ENCODE measurements around the gene ATP2A1. TPM values are rescaled to one million over a fixed set of nuclear protein-coding genes. Genes with fewer than 3 reads are reported as not detected.
"Not testable (repeated sequence)": the region's sequence is repeated elsewhere in the genome, so short reads cannot be mapped to it uniquely, and the experiment has no call there.

Gene ATP2A1
- total RNA-seq, 4 donors from 2014 or later: 0.32 to 0.44 (median 0.37) TPM

DNA sequence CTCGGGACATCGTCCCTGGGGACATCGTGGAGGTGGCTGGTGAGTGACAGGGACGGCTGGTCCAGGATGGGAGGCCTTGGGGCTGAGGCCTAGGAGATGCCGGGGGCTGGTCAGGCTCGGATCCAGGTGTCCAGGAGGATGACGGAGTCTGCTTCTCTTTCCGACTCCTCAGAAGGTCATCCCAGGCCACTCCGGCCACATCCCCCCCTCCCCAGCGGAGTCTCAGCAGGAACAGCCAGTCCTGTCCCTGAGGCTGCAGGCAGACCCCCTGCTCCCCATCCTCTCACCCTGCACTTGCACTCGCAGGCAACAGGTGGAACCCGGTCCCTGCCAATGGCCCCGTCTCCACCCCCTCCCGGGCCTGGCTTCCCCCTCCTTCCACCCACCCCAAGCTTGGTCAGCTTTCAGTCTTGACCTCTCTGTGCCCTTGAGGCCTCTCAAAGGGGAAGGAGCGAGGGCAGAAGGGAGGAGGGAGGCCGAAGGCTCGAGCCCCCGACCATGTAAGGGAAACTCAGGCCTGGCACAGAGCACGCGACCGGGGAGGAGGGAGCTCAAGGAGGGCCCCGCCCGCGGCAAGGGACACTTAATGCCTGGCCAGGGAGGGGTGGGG, 4.4 kb downstream of the ATP2A1 start:
- no peak for ATAC-seq (ENCODE audit: low FRiP score)
- TF ChIP-seq, protein P1, sequence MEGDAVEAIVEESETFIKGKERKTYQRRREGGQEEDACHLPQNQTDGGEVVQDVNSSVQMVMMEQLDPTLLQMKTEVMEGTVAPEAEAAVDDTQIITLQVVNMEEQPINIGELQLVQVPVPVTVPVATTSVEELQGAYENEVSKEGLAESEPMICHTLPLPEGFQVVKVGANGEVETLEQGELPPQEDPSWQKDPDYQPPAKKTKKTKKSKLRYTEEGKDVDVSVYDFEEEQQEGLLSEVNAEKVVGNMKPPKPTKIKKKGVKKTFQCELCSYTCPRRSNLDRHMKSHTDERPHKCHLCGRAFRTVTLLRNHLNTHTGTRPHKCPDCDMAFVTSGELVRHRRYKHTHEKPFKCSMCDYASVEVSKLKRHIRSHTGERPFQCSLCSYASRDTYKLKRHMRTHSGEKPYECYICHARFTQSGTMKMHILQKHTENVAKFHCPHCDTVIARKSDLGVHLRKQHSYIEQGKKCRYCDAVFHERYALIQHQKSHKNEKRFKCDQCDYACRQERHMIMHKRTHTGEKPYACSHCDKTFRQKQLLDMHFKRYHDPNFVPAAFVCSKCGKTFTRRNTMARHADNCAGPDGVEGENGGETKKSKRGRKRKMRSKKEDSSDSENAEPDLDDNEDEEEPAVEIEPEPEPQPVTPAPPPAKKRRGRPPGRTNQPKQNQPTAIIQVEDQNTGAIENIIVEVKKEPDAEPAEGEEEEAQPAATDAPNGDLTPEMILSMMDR (IDR thresholded peaks at IDR 0.05): no peak
- no peak for DNase-seq (ENCODE audit: low spot score)

DNA sequence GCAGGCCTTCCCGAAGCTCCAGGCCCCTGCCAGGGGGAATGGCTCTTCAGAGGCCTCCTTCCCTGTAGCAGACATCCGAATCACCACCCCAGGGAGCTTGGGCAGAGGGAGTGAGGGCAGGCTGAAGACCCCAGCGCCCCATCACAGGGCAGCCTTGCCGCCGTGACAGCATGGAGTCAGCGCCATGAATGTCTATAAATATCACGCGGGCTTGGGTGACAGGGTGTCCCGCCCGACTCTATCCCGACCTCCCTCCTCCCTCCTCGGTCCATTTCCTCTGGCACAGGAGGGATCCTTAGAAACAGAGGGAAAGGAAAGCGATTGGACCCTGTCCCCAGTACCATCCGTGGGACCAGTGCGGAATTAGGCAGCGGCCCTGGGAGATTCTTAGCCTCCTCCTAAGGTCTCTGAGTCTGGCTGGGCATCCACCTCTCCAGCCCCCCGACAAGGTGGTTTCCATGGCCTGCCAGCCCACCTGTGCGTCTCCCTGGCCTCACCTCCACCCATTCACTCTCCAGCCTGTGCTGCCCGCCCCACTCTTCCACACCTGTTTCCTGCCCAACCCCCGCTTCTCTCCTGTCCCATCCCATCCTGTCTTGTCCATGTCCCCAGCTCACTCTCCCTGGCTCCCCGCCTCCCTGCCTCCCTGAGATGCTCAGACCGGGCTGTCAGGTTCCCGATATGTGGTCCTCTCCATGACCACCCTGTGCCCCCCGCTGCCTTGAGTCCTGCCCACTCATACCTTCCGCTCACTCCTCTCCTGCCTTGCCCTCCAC, 5.1 kb downstream of the ATP2A1 start:
- DNase-seq (ENCODE audit: low spot score) (no peak), ATAC-seq (ENCODE audit: low FRiP score) (no peak)
- TF ChIP-seq, protein P1 (IDR thresholded peaks at IDR 0.05): no peak

DNA sequence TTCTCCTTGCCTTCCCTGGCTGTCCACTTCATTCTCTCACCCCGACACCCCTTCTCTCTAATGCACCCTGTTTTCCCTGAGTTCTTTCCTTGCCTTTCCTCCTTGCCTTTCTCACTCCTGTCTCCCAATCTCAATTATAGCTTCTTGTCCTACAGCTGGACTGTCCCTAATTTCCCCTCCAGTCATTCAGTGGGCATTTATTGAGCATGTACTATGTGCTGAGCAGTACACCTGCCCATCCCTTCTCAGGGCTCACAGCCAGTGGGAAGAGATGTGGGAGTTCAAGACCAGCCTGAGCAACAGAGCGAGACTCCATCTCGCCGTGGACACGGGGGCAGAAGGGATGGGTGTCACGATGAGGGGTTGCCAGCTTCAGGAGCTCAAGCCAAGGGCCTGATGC, 5.8 kb downstream of the ATP2A1 start:
- TF ChIP-seq, protein P1 (IDR thresholded peaks at IDR 0.05): no peak
- DNase-seq (ENCODE audit: low spot score) (no peak), ATAC-seq (ENCODE audit: low FRiP score) (no peak)

DNA sequence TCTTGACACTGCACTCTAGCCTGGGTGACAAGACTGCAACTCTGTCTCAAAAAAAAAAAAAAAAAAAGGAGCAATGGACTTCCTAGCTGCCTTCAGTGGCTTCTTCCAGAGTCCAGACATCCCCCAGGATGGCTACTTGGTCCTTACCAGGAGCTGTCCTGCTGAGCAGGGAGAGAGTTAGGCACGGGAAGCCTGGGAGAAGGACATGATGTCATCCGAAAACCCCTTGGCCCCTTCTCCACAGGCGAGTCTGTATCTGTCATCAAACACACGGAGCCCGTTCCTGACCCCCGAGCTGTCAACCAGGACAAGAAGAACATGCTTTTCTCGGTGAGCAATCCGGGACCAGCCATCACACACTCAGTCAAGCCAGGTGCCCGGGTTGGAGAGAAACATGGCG, 8.7 kb downstream of the ATP2A1 start:
- ATAC-seq (ENCODE audit: low FRiP score) (no peak), DNase-seq (ENCODE audit: low spot score) (no peak)
- TF ChIP-seq, protein P1 (IDR thresholded peaks at IDR 0.05): no peak

DNA sequence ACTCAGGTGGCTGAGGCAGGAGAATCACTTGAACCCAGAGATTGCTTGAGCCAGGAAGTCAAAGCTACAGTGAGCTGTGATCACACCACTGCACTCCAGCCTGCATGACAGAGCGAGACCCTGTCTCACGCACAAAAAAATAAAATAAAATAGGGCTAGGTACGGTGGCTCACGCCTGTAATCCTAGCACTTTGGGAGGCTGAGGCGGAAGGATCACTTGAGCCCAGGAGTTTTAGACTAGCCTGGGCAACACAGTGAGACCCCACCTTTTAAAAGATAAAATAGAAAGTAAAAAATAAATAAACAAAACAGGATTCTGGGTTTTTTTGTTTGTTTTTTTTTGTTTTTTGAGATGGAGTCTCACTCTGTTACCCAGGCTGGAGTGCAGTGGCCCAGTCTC, 12.1 kb downstream of the ATP2A1 start:
- not testable (repeated sequence) for ATAC-seq (ENCODE audit: low FRiP score)

DNA sequence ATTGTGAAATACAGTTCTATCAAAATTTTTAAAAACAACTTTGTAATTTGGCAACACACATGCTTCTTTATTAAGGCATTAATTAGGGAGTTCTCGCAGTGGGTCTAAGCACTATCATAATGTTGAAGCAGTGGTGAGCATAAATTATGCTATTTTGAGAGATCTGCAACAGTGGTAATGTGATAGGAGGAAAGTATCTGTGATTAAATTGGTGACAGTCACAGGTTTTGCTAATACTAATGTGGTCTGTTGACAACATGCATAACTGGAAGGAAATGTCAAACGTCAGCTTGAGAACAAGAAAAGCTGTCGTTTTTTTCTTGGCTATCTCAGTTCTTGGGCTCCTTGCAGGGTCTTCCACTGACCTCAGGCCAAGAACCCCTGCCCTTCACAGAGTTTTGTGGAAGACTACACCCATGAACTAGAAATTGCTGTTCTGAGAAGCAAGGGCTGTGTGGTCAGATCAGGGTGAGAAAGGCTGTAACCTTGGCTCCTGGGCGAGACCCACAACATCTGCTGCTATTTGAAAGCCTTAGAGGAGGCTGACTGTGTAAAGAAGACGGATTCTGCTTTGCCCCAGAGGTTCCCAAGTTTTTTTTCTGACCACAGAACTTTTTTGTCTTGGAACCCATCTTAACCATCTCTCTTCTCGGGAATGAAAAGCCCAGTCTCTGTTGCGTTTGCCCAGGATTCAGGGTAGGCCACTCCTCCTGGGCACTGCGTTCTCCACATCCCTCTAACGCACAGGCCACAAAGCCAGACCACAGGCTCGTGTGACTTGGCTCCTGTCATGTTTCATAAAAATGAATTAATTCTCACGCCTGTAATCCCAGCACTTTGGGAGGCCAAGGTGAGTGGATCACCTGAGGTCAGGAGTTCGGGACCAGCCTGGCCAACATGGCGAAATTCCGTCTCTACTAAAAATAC, 13.9 kb downstream of the ATP2A1 start:
- TF ChIP-seq, protein P1 (IDR thresholded peaks at IDR 0.05): no peak
- DNase-seq (ENCODE audit: low spot score) (no peak), ATAC-seq (ENCODE audit: low FRiP score) (no peak)

More for the DNA sequence above, 12.1 kb downstream of the ATP2A1 start:
- DNase-seq (ENCODE audit: low spot score): not testable (repeated sequence)

DNA sequence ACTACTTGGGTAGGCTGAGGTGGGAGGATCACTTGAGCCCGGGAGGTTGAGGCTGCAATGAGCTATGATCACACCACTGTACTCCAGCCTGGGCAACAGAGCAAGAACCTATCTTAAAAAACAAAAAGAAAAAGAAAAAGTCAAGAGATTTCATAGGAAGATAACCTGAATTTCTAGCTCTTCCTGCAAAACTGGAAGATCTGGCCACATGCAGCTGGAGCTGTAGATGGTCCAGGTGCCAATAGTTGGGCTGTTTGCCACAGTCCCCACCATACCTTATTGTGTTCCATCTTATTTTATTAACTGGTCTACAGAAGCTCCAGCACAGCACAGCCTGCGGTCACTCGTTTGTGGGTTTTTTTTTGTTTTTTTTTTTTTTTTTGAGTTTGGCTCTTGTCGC, 15.0 kb downstream of the ATP2A1 start:
- ATAC-seq (ENCODE audit: low FRiP score) (no peak), DNase-seq (ENCODE audit: low spot score) (no peak)
- TF ChIP-seq, protein P1 (IDR thresholded peaks at IDR 0.05): no peak
